Measurements from ENCODE around the gene MRPL23.

MRPL23 gene

GRCh38 chr11:1979607-1980006 is 32.5 kb downstream of the MRPL23 start:
- no peak for DNase-seq (ENCODE audit: low read depth)
- no peak for TF ChIP-seq CTCF (conservative IDR thresholded peaks at IDR 0.05; ENCODE audit: low read length)
- no peak overlapping the region for H3K4me3 ChIP-seq (ENCODE audit: low read length)

DNA sequence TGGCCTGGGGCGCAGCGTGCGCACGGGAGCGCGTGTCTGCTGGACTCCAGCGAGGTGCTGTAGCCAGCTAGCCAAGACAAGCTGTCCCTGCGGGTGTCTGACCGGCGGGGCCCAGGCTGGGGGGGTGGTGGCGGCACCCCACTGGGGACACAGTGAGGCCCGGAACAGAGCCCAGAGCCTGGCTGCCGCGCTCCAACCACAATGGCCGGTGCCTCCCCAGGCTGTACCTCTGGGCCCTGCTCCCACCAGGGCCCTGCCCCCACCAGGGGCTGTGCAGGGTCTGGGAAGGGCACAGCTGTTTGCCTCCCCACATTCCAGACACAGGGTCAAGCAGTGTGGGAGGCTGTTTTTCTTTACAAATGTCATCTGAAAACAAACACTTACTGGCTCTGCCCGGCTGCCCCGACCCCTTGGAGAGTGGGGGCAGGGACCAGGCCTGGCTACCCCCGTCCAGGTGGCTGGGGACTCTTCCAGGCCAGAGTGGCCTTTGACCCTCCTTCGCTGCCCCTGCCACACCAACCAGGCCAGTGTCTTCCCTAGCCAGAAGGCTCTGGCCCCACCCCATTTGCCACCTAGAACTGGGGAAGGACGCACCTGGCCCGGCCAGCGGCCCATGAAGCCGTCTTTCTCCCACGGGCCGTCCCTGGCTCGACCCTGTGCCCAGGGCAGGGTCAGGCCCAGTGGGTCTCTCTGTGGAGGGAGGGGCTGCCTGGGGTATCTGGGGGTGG is 35.9 kb downstream of the MRPL23 start:
- no peak for TF ChIP-seq CTCF (conservative IDR thresholded peaks at IDR 0.05; ENCODE audit: low read length)
- DNase-seq (ENCODE audit: low read depth) = no peak

GRCh38 chr11:1983601-1983961 is 36.4 kb downstream of the MRPL23 start:
- DNase-seq (ENCODE audit: low read depth) = no peak
- no peak overlapping the region for H3K4me3 ChIP-seq (ENCODE audit: low read length)
- TF ChIP-seq CTCF (conservative IDR thresholded peaks at IDR 0.05; ENCODE audit: low read length) = no peak

More for the DNA sequence above, 35.9 kb downstream of the MRPL23 start:
- H3K4me3 ChIP-seq (ENCODE audit: low read length) = no peak overlapping the region

GRCh38 chr11:1987024-1987423 is 39.9 kb downstream of the MRPL23 start:
- DNase-seq (ENCODE audit: low read depth) = no peak
- TF ChIP-seq CTCF (conservative IDR thresholded peaks at IDR 0.05; ENCODE audit: low read length) = no peak

GRCh38 chr11:1988174-1988573 is 41.0 kb downstream of the MRPL23 start:
- DNase-seq (ENCODE audit: low read depth) = no peak

More at GRCh38 chr11:1987024-1987423, 39.9 kb downstream of the MRPL23 start:
- H3K4me3 ChIP-seq (ENCODE audit: low read length) = no peak overlapping the region

DNA sequence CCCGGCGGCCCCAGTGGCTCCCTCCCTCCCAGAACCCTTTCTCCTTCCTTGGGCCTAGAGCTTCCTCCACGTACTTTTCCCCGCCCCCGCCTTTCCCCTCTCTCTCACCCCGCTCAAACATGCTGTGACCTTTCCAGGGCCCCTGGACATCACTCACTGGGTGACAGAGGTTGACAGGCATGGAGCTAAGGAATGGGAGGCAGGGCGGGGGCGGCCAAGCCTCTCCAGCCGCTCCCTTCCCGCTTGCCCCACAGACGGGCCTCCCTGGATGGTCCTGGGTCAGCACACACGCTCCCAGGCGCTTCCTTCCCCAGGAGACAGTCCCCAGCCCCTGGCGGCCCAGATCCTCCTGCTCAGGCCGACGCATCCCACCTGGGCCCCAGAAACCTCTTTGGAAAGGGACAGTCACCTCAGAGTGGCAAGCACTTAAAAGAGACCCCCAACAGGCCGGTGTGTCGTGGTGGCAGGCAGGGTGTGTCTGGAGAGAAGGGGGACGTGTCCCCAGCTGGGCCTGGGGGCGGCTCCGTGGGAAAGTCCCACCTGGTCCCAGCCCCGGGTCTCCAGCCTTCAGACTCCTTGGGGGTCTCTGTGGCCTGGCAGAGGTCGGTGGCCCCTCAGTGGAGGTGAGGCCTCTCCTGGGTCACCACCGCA is 41.7 kb downstream of the MRPL23 start:
- DNase-seq (ENCODE audit: low read depth) = no peak
- no peak overlapping the region for H3K4me3 ChIP-seq (ENCODE audit: low read length)
- TF ChIP-seq CTCF (conservative IDR thresholded peaks at IDR 0.05; ENCODE audit: low read length) = no peak

More at GRCh38 chr11:1988174-1988573, 41.0 kb downstream of the MRPL23 start:
- TF ChIP-seq CTCF (conservative IDR thresholded peaks at IDR 0.05; ENCODE audit: low read length) = no peak
- H3K4me3 ChIP-seq (ENCODE audit: low read length) = no peak overlapping the region

DNA sequence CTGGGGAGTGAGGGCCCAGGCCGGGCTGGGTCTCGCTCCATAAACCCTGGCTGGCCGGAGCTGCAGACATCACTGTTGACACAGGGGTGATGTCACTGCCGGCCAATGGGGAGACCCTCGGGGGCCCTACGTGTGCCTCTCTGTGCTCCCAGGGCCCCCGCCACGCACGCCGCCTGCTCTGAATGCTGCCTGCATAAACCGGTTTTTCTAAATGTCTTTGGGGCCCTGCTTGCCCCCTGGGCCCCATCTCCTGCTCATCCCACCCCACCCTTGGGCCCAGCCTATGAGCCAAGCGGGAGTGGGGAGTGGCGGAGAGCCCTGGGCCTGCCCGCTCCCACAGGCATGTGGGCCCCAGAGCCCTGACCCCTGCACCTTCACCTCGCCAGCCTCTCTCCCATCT is 42.8 kb downstream of the MRPL23 start:
- no peak for TF ChIP-seq CTCF (conservative IDR thresholded peaks at IDR 0.05; ENCODE audit: low read length)
- no peak for DNase-seq (ENCODE audit: low read depth)
- H3K4me3 ChIP-seq (ENCODE audit: low read length) = no peak overlapping the region

All from AG10803 (cell line).